Stimulated activated CD8-positive, alpha-beta memory T cell treated with anti-CD3 and anti-CD28 coated beads, Interleukin-7, amount 100 ng/mL, for 4 hours (primary cell): ENCODE data around the gene MYO1G.
A peak's percentile ranks its signal among the peaks of the same experiment; 100 is the strongest.
"Not testable (repeated sequence)": the region's sequence is repeated elsewhere in the genome, so short reads cannot be mapped to it uniquely, and the experiment has no call there.

Experiments used
- DNase-seq, 2 donors: peaks; one replicate each; pipeline ENCODE4 v3.0.0-alpha.2; 2020; ENCODE audit warnings: low read depth in 2 of 2

MYO1G gene

GRCh38 chr7:44999245-45000092 is 20.7 kb upstream of the MYO1G start:
- peak; percentile 99 for DNase-seq

GRCh38 chr7:44998153-44998871 is 19.5 kb upstream of the MYO1G start:
- DNase-seq: no peak

GRCh38 chr7:44995555-44996493 is 17.0 kb upstream of the MYO1G start:
- no peak for DNase-seq

- DNase-seq: no peak
Observed at GRCh38 chr7:44994877-44995554, 16.2 kb upstream of the MYO1G start.

- DNase-seq: not testable (repeated sequence)
Observed at GRCh38 chr7:44992004-44992795, 13.4 kb upstream of the MYO1G start.

- DNase-seq: no peak
Observed at GRCh38 chr7:44990109-44991023, 11.6 kb upstream of the MYO1G start.

- DNase-seq: no peak
Observed at GRCh38 chr7:44989132-44989531, 10.3 kb upstream of the MYO1G start.

GRCh38 chr7:44988701-44989100 is 9.9 kb upstream of the MYO1G start:
- no peak for DNase-seq

GRCh38 chr7:44987996-44988395 is 9.2 kb upstream of the MYO1G start:
- DNase-seq: no peak

GRCh38 chr7:44987457-44987856 is 8.6 kb upstream of the MYO1G start:
- DNase-seq: no peak

- peak; percentile 90 to 95 for DNase-seq
Observed at GRCh38 chr7:44986218-44987053, 7.6 kb upstream of the MYO1G start.

- DNase-seq: no peak
Observed at GRCh38 chr7:44985900-44986217, 7.0 kb upstream of the MYO1G start.

- no peak for DNase-seq
Observed at GRCh38 chr7:44985033-44985695, 6.3 kb upstream of the MYO1G start.

- no peak for DNase-seq
Observed at GRCh38 chr7:44984478-44984758, 5.6 kb upstream of the MYO1G start.

GRCh38 chr7:44983742-44984477 is 5.1 kb upstream of the MYO1G start:
- DNase-seq: no peak

GRCh38 chr7:44982970-44983369 is 4.2 kb upstream of the MYO1G start:
- no peak for DNase-seq

GRCh38 chr7:44982535-44982923 is 3.7 kb upstream of the MYO1G start:
- DNase-seq: no peak
